Left cardiac atrium (tissue), 4 donors: ENCODE results near the gene TNFSF8. TPM values are rescaled to one million over a fixed set of nuclear protein-coding genes. Genes with fewer than 3 reads are reported as not detected.

ENCODE experiments used
- ATAC-seq, 2 donors: fragments of 200-7000 bp; cut with Tn5 transposase; one replicate each; pipeline ENCODE4 v1.9.1; 2020; ENCODE audit warnings: mild to moderate bottlenecking in 2 of 2, moderate library complexity in 2 of 2
- DNase-seq: peaks from one replicate; pipeline ENCODE4 v3.0.0-alpha.2; 2020
- intact Hi-C, 2 donors: fragments of 100-400 bp; cut with DNase I; formaldehyde crosslinking; loops; one replicate each; pipeline versions ENCODE4 v1.14.1 to v1.15.1; 2022 to 2023
- total RNA-seq, 2 donors: library from RNA; stranded (reverse); fragmentation: NEBNext Ultra II Directional; extraction: Animal tissue kit (Norgen Biotek cat#: 25700); gene quantifications; one replicate each; pipeline ENCODE4 v1.2.1, GENCODE V29; 2021
- donor health status: DM: no; HTN: yes; CAD: no.
- donor health status: DM: no; HTN: yes; CAD: no; lungs with severe emphysema.
- donor health status: DM: yes; HTN: yes; CAD: no.
- donor health status: Dilated cardiomyopathy.

Gene TNFSF8
- total RNA-seq, 2 donors from 2014 or later = 0.91 to 1.2 TPM

GRCh38 chr9:114910541-114910940 lies 19.9 kb downstream of the TNFSF8 start:
- intact Hi-C loops = loop anchor here (2.0 to 10.0 kb wide), 3 partner anchors 172 to 228 kb away; partner anchors contain the start of gene TEX48 (in 1 of the 2)

GRCh38 chr9:114909661-114910060 lies 20.7 kb downstream of the TNFSF8 start:
- DNase-seq (no peak), ATAC-seq (no peak)
- intact Hi-C loops = loop anchor here (2.0 to 10.0 kb wide), 4 partner anchors 171 to 247 kb away; partner anchors contain the start of gene TEX48 (in 1 of the 2)

More at GRCh38 chr9:114910541-114910940, 19.9 kb downstream of the TNFSF8 start:
- no peak for ATAC-seq
- no peak for DNase-seq

- intact Hi-C loops = loop anchor here in 1 of 2 donors (5.0 kb wide), 1 partner anchor 247 kb away; no protein-coding TSS in a partner anchor
- ATAC-seq (no peak), DNase-seq (no peak)
Measured at GRCh38 chr9:114908805-114909448, 21.5 kb downstream of the TNFSF8 start.

GRCh38 chr9:114908104-114908622 lies 22.2 kb downstream of the TNFSF8 start:
- DNase-seq = no peak
- ATAC-seq = no peak
- intact Hi-C loops = loop anchor here in 1 of 2 donors (5.0 kb wide), 1 partner anchor 246 kb away; no protein-coding TSS in a partner anchor

GRCh38 chr9:114906922-114907571 lies 23.3 kb downstream of the TNFSF8 start:
- intact Hi-C loops = loop anchor here in 1 of 2 donors (5.0 kb wide), 1 partner anchor 245 kb away; no protein-coding TSS in a partner anchor
- ATAC-seq = peak; percentile 29 to 36
- no peak for DNase-seq

- intact Hi-C loops = loop anchor here in 1 of 2 donors (5.0 kb wide), 1 partner anchor 243 kb away; no protein-coding TSS in a partner anchor
- DNase-seq (no peak), ATAC-seq (no peak)
Measured at GRCh38 chr9:114905170-114905940, 25.0 kb downstream of the TNFSF8 start.

- no peak for DNase-seq
- ATAC-seq = no peak
- intact Hi-C loops = no loop called here
Measured at GRCh38 chr9:114902786-114903524, 27.4 kb downstream of the TNFSF8 start.

- intact Hi-C loops = no loop called here
- DNase-seq = no peak
- no peak for ATAC-seq
Measured at GRCh38 chr9:114900942-114901802, 29.2 kb downstream of the TNFSF8 start.

- intact Hi-C loops = no loop called here
- ATAC-seq = no peak
Measured at GRCh38 chr9:114899995-114900394, 30.4 kb downstream of the TNFSF8 start.

GRCh38 chr9:114899461-114899860 lies 30.9 kb downstream of the TNFSF8 start:
- no peak for ATAC-seq
- no peak for DNase-seq
- intact Hi-C loops = no loop called here

More at GRCh38 chr9:114899995-114900394, 30.4 kb downstream of the TNFSF8 start:
- no peak for DNase-seq

GRCh38 chr9:114898741-114899140 lies 31.6 kb downstream of the TNFSF8 start:
- ATAC-seq = peak; percentile 65 to 82
- intact Hi-C loops = no loop called here
- peak; percentile 52 for DNase-seq

GRCh38 chr9:114897196-114897595 lies 33.2 kb downstream of the TNFSF8 start:
- intact Hi-C loops = no loop called here

GRCh38 chr9:114896344-114896743 lies 34.0 kb downstream of the TNFSF8 start:
- intact Hi-C loops = no loop called here
- ATAC-seq (no peak), DNase-seq (no peak)

More at GRCh38 chr9:114897196-114897595, 33.2 kb downstream of the TNFSF8 start:
- ATAC-seq (no peak), DNase-seq (no peak)

- DNase-seq (no peak), ATAC-seq (no peak)
- intact Hi-C loops = no loop called here
Measured at GRCh38 chr9:114895521-114895991, 34.8 kb downstream of the TNFSF8 start.

GRCh38 chr9:114894609-114895433 lies 35.6 kb downstream of the TNFSF8 start:
- DNase-seq (peak; percentile 43), ATAC-seq (peak; percentile 42 to 90)
- intact Hi-C loops = no loop called here

GRCh38 chr9:114894206-114894605 lies 36.2 kb downstream of the TNFSF8 start:
- DNase-seq (no peak), ATAC-seq (no peak)
- intact Hi-C loops = no loop called here
